ENCODE measurements around the gene DYNLL2.

GRCh38 chr17:58086953-58087352 lies 3.7 kb downstream of the DYNLL2 start:
- TF ChIP-seq POLR2AphosphoS5 (IDR thresholded peaks at IDR 0.05) = no peak
- no peak for TF ChIP-seq RAD21 (conservative IDR thresholded peaks at IDR 0.05)
- TF ChIP-seq, protein P1, sequence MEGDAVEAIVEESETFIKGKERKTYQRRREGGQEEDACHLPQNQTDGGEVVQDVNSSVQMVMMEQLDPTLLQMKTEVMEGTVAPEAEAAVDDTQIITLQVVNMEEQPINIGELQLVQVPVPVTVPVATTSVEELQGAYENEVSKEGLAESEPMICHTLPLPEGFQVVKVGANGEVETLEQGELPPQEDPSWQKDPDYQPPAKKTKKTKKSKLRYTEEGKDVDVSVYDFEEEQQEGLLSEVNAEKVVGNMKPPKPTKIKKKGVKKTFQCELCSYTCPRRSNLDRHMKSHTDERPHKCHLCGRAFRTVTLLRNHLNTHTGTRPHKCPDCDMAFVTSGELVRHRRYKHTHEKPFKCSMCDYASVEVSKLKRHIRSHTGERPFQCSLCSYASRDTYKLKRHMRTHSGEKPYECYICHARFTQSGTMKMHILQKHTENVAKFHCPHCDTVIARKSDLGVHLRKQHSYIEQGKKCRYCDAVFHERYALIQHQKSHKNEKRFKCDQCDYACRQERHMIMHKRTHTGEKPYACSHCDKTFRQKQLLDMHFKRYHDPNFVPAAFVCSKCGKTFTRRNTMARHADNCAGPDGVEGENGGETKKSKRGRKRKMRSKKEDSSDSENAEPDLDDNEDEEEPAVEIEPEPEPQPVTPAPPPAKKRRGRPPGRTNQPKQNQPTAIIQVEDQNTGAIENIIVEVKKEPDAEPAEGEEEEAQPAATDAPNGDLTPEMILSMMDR (IDR thresholded peaks at IDR 0.05; ENCODE audit: poor library complexity, severe bottlenecking) = no peak
- no peak for TF ChIP-seq TAF1 (IDR thresholded peaks at IDR 0.05; ENCODE audit: low read depth)
- no peak for TF ChIP-seq REST (IDR thresholded peaks at IDR 0.05; ENCODE audit: borderline replicate concordance)
- no peak for TF ChIP-seq EZH2 (IDR thresholded peaks at IDR 0.05; ENCODE audit: borderline replicate concordance, insufficient read depth, low read length, poor library complexity, severe bottlenecking)
- TF ChIP-seq EP300 (conservative IDR thresholded peaks at IDR 0.05; ENCODE audit: poor library complexity, severe bottlenecking) = no peak
- no peak for TF ChIP-seq MXI1 (conservative IDR thresholded peaks at IDR 0.05; ENCODE audit: poor library complexity, severe bottlenecking)

Data from neural cell (in vitro differentiated cells).